IMR-90 (cell line): ENCODE data around the gene MGA.

Source experiments
- BHLHE40 ChIP-seq: fragments of 150-350 bp; IDR thresholded peaks from 2 replicates; pipeline ENCODE4 v1.6.1; 2016; ENCODE audit warnings: mild to moderate bottlenecking, low read depth, low read length
- CEBPB ChIP-seq: IDR thresholded peaks from 2 replicates; pipeline ENCODE4 v1.6.1; 2012; ENCODE audit warnings: low read depth, low read length, improper control_type of control experiment
- CTCF ChIP-seq: conservative IDR thresholded peaks from 2 replicates; pipeline ENCODE4 v1.5.1; 2012; ENCODE audit warnings: mild to moderate bottlenecking, low read depth, low read length, improper control_type of control experiment
- FOS ChIP-seq: fragments of 150-350 bp; IDR thresholded peaks from 2 replicates; pipeline ENCODE4 v1.6.1; 2016; ENCODE audit warnings: low read depth, low read length
- MAZ ChIP-seq: IDR thresholded peaks from 2 replicates; pipeline ENCODE4 v1.6.1; 2012; ENCODE audit warnings: low read depth, mild to moderate bottlenecking, low read length, improper control_type of control experiment, moderate library complexity, borderline replicate concordance
- MXI1 ChIP-seq: IDR thresholded peaks from 2 replicates; pipeline ENCODE4 v1.6.1; 2012; ENCODE audit warnings: low read depth, mild to moderate bottlenecking, low read length, moderate library complexity, borderline replicate concordance
- NFE2L2 ChIP-seq: fragments of 150-350 bp; IDR thresholded peaks from 2 replicates; pipeline ENCODE4 v1.6.1; 2016; ENCODE audit warnings: low read depth, mild to moderate bottlenecking, low read length
- POLR2A ChIP-seq: IDR thresholded peaks from 2 replicates; pipeline ENCODE4 v1.6.1; 2012; ENCODE audit warnings: mild to moderate bottlenecking, low read depth, low read length
- RAD21 ChIP-seq: IDR thresholded peaks from 2 replicates; pipeline ENCODE4 v1.6.1; 2012; ENCODE audit warnings: low read length, improper control_type of control experiment
- TF ChIP-seq, protein P1 (sequence below): fragments of 150-350 bp; IDR thresholded peaks from 2 replicates; pipeline ENCODE4 v1.6.1; 2017; ENCODE audit warnings: mild to moderate bottlenecking, antibody characterized with exemption, low read length, low read depth

- TF ChIP-seq RAD21, result no peak
- TF ChIP-seq CTCF, result no peak
- no peak for TF ChIP-seq FOS
- TF ChIP-seq NFE2L2, result no peak
- TF ChIP-seq POLR2A, result no peak
- no peak for TF ChIP-seq BHLHE40
- TF ChIP-seq CEBPB, result no peak
- TF ChIP-seq, protein P1, sequence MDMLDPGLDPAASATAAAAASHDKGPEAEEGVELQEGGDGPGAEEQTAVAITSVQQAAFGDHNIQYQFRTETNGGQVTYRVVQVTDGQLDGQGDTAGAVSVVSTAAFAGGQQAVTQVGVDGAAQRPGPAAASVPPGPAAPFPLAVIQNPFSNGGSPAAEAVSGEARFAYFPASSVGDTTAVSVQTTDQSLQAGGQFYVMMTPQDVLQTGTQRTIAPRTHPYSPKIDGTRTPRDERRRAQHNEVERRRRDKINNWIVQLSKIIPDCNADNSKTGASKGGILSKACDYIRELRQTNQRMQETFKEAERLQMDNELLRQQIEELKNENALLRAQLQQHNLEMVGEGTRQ, result no peak
- no peak for TF ChIP-seq MXI1
- no peak for TF ChIP-seq MAZ
These were observed 129.5 kb downstream of the MGA start for GRCh38 chr15:41789662-41790061.
